ENCODE results near the gene TMEM132E.
A peak's percentile ranks its signal among the peaks of the same experiment; 100 is the strongest.

Gene TMEM132E

DNA sequence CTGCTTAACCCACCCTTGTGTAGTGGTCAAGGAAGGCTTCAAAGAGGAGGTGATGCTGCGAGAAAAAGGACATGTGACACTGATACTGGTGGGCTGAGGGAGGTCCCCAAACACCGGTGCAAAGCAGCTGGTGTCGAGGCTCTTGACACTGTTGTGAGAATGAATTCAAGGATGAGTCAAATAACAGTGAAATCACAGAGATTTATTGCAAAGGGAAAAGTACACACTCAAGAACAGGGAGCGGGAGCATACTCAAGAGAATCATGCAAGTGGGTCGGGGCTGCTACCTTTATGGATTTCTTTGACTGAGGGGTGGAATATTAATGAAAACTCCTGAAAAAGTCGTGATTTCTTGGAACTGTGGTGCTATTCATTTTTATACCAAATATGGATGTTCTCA, 31.1 kb downstream of the TMEM132E start:
- H3K4me1 Mint-ChIP-seq, result no peaks in the 10 kb centered on the region
- DNase-seq (no peak), ATAC-seq (no peak)
- no peak overlapping the region for H3K4me3 Mint-ChIP-seq
- H3K27ac Mint-ChIP-seq, result no peak overlapping the region
- H3K27me3 Mint-ChIP-seq, result peaks cover 74% of the 10 kb centered on the region
- no peaks in the 10 kb centered on the region for H3K9me3 Mint-ChIP-seq

DNA sequence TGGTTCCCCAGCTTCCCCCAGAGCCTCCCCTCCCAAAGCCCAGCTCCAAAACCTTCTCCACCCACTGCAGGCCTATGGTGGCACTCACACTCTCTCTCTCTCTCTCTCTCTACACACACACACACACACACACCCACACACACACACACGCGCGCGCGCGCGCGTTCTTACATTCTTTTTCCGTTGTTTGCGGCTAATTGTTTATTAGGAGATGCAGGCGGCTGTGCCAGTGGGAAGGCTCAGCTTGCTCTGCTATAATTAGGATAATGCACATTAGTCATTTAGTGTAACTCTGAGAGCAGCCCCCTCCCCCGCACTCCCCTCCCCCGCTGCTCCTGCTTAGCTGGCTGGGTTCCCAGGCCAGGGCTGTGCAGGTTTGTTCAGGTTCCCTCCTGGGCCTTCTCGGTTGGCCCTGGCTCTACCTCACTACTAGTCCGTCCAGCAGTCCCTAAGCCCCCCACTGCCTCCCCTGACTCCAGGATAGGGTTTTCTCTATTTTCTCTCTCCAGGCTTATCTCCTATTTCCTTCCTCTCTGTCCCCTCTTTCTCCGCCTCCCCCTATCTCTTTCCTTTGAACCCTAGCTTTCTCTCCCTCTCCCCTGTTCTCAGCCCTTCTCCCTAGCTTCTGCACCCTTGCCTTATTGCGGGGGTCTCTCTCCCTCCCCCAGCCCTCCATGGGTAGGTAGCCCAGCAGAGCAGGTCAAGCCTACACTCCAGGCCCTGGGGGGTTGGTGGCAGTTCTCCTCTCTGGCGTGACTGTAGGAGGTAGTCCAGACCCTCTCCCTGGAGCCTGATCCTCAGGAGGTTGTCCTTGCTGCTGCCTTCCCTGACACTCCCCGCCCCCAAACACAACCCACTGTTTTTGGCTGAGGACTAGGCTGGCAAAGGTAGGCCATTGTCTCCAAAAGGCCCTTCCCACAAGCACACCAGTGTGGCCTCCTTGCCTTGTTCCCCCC, 34.0 kb downstream of the TMEM132E start:
- no peaks in the 10 kb centered on the region for H3K4me1 Mint-ChIP-seq
- DNase-seq (no peak), ATAC-seq (no peak)
- H3K9me3 Mint-ChIP-seq, result no peaks in the 10 kb centered on the region
- no peak overlapping the region for H3K4me3 Mint-ChIP-seq
- H3K27ac Mint-ChIP-seq, result peak overlapping the region in 1 of 2 donors; percentile 54
- H3K27me3 Mint-ChIP-seq, result peaks cover 74% of the 10 kb centered on the region

GRCh38 chr17:34614698-34615097, 35.3 kb downstream of the TMEM132E start:
- Mint-ChIP-seq H3K4me3 (no peak overlapping the region), H3K27me3 (peaks cover 62% of the 10 kb centered on the region), H3K4me1 (no peaks in the 10 kb centered on the region), H3K9me3 (no peaks in the 10 kb centered on the region), H3K27ac (no peak overlapping the region)
- DNase-seq (no peak), ATAC-seq (no peak)

DNA sequence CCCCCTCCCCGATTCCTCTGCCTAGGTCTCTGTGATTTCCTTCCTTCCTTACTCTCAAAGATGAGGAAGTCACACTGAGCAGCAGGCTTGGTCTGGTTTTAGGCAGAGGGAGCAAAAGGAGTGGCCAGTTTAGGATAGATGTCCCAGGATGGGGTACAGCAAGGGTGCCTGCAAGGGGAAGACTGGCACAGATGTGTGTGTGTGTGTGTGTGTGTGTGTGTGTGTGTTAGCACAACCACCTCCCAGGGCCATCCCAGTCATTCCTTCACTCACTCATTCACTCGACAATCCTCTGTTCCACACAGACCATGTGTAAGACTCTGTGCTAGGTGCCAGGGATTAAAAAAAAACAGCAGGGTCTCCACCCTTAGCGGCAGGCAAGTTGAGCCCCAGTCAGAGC, 35.9 kb downstream of the TMEM132E start:
- Mint-ChIP-seq H3K9me3 (no peaks in the 10 kb centered on the region), H3K27me3 (peaks cover 57% of the 10 kb centered on the region), H3K27ac (peak overlapping the region in 1 of 2 donors; percentile 50), H3K4me1 (no peaks in the 10 kb centered on the region), H3K4me3 (no peak overlapping the region)
- DNase-seq, result no peak
- no peak for ATAC-seq

- DNase-seq (no peak), ATAC-seq (no peak)
- no peaks in the 10 kb centered on the region for H3K9me3 Mint-ChIP-seq
- H3K27me3 Mint-ChIP-seq, result peaks cover 57% of the 10 kb centered on the region
- H3K27ac Mint-ChIP-seq, result no peak overlapping the region
- no peaks in the 10 kb centered on the region for H3K4me1 Mint-ChIP-seq
- H3K4me3 Mint-ChIP-seq, result no peak overlapping the region
Measured at GRCh38 chr17:34616148-34616547, 36.8 kb downstream of the TMEM132E start.

DNA sequence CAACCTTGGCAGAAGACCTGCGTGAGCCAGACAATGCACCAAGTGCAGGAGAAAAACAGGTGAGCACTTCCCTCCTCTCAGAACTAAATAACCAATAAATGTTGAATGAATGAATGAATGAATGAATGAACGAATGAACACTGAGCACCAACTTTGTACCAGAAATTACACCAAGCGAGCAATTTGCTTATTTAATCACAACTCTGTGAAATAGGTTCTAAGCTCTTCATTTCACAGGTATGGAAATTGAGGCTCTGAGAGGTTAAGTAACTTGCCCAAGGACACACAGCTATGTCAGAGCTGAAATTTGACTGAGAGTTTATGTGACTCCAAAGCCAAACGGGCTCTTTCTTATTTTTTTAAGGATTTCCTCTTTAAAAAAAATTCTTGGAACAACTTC, 38.0 kb downstream of the TMEM132E start:
- H3K9me3 Mint-ChIP-seq, result no peaks in the 10 kb centered on the region
- H3K4me1 Mint-ChIP-seq, result no peaks in the 10 kb centered on the region
- no peak overlapping the region for H3K27ac Mint-ChIP-seq
- H3K27me3 Mint-ChIP-seq, result peaks cover 57% of the 10 kb centered on the region
- ATAC-seq (no peak), DNase-seq (no peak)
- H3K4me3 Mint-ChIP-seq, result no peak overlapping the region

DNA sequence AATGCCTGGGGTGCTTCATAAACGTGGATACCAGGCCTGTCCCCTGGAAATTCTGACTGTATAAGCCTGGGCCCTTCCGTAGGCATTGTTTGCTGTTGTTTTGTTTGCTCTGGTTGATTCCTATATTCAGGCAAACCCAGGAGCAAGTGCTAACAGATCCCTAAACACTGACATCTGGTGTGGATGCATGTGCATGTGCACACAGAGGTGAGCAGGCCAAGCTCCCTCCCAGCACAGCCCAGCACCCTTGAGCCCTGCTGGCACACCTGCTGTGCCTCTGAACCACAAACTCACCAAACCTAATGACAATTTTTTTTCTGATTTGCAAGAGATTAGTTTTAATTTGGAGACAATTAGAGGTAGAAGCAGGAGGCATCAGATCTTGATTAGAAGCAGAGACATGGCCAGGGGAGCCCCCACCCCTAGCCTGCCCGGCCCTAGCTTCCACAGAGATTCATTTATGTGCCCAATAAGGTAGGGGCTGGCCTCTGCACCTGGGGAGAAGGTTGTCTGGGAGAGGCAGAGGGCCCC, 40.4 kb downstream of the TMEM132E start:
- ATAC-seq (no peak), DNase-seq (no peak)
- Mint-ChIP-seq H3K4me1 (no peaks in the 10 kb centered on the region), H3K27me3 (peaks cover 64% of the 10 kb centered on the region), H3K9me3 (no peaks in the 10 kb centered on the region), H3K27ac (peak overlapping the region in 1 of 2 donors; percentile 24), H3K4me3 (no peak overlapping the region)

DNA sequence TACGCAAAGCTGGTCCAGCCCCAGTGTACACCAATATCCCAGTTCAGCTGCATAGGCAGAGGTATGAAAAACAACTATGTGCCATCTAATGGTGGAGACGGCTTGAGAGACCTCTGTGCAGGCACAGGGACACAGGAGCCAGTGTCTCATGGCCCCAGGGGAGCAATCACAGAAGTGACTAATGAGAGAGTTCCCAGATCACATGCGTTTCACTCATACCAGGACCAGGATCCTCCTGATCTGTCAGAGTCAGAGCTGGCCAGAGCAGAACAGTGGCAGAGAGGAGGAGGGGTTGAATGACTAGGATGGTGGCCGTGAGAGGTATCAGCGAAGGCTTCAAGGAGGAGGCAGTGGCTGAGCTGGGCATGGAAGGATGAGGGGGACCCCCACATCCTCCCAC, 41.1 kb downstream of the TMEM132E start:
- H3K9me3 Mint-ChIP-seq, result no peaks in the 10 kb centered on the region
- H3K27ac Mint-ChIP-seq, result no peak overlapping the region
- DNase-seq (no peak), ATAC-seq (no peak)
- peaks cover 64% of the 10 kb centered on the region for H3K27me3 Mint-ChIP-seq
- H3K4me1 Mint-ChIP-seq, result no peaks in the 10 kb centered on the region
- no peak overlapping the region for H3K4me3 Mint-ChIP-seq

GRCh38 chr17:34622862-34623623, 43.7 kb downstream of the TMEM132E start:
- Mint-ChIP-seq H3K27me3 (peaks cover 69% of the 10 kb centered on the region), H3K4me1 (no peaks in the 10 kb centered on the region), H3K9me3 (no peaks in the 10 kb centered on the region), H3K27ac (no peak overlapping the region), H3K4me3 (no peak overlapping the region)
- ATAC-seq, result no peak
- DNase-seq, result no peak

- Mint-ChIP-seq H3K9me3 (no peaks in the 10 kb centered on the region), H3K27me3 (peaks cover 80% of the 10 kb centered on the region), H3K4me1 (no peaks in the 10 kb centered on the region), H3K4me3 (no peak overlapping the region), H3K27ac (peak overlapping the region in 1 of 2 donors; percentile 60)
- ATAC-seq, result no peak
- no peak for DNase-seq
Measured at GRCh38 chr17:34623856-34624766, 44.7 kb downstream of the TMEM132E start.

GRCh38 chr17:34624767-34625383, 45.5 kb downstream of the TMEM132E start:
- no peak overlapping the region for H3K4me3 Mint-ChIP-seq
- DNase-seq (no peak), ATAC-seq (no peak)
- H3K27ac Mint-ChIP-seq, result no peak overlapping the region
- peaks cover 86% of the 10 kb centered on the region for H3K27me3 Mint-ChIP-seq
- H3K4me1 Mint-ChIP-seq, result no peaks in the 10 kb centered on the region
- H3K9me3 Mint-ChIP-seq, result no peaks in the 10 kb centered on the region

- peaks cover 80% of the 10 kb centered on the region for H3K27me3 Mint-ChIP-seq
- H3K4me3 Mint-ChIP-seq, result no peak overlapping the region
- no peak overlapping the region for H3K27ac Mint-ChIP-seq
- H3K4me1 Mint-ChIP-seq, result no peaks in the 10 kb centered on the region
- peak in 1 of 2 donors; percentile 15 for DNase-seq
- peak; percentile 51 for ATAC-seq
- no peaks in the 10 kb centered on the region for H3K9me3 Mint-ChIP-seq
Measured at GRCh38 chr17:34626121-34626681, 46.8 kb downstream of the TMEM132E start.

- H3K4me1 Mint-ChIP-seq, result no peaks in the 10 kb centered on the region
- peaks cover 72% of the 10 kb centered on the region for H3K27me3 Mint-ChIP-seq
- no peak overlapping the region for H3K27ac Mint-ChIP-seq
- H3K4me3 Mint-ChIP-seq, result no peak overlapping the region
- no peak for ATAC-seq
- no peak for DNase-seq
- H3K9me3 Mint-ChIP-seq, result no peaks in the 10 kb centered on the region
Measured at GRCh38 chr17:34628879-34629278, 49.5 kb downstream of the TMEM132E start.

DNA sequence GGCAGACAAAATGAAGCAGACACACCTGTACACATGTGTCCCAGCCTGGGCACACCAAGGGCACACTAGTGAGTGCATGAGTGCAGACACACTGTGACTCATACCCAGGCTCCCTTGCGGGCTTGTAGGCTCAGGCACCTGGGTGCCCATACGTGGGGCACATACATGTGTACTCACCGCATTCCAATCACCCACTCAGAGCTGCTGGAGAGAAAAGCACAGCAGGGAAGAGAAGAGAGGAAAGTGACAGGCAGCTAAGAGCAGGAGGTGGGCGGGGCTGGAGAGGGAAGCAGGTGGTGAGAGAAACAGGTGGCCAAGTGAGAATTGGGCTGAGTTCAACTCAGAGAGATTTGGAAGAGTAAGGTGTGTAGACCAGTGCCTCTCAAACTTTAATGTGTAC, 54.0 kb downstream of the TMEM132E start:
- no peaks in the 10 kb centered on the region for H3K9me3 Mint-ChIP-seq
- H3K4me3 Mint-ChIP-seq, result peak overlapping the region in 1 of 2 donors; percentile 16
- H3K27me3 Mint-ChIP-seq, result peaks cover 45% of the 10 kb centered on the region
- H3K4me1 Mint-ChIP-seq, result peaks cover 13% of the 10 kb centered on the region
- ATAC-seq (no peak), DNase-seq (no peak)
- no peak overlapping the region for H3K27ac Mint-ChIP-seq

Data from stimulated activated naive CD8-positive, alpha-beta T cell treated with anti-CD3 and anti-CD28 coated beads, Interleukin-15, amount 100 ng/mL, for 72 hours (primary cell).